NCI-H524 treated with DMSO at 0.1 percent for 48 hours (cell line): ENCODE results near the gene ERBB3.

Source experiments
- DNase-seq: peaks from one replicate; lab custom pipeline; 2025; lab: John Stamatoyannopoulos, UW

ERBB3 gene

GRCh38 chr12:56080556-56081138, 682 bp downstream of the ERBB3 start:
- DNase-seq: no peak

DNA sequence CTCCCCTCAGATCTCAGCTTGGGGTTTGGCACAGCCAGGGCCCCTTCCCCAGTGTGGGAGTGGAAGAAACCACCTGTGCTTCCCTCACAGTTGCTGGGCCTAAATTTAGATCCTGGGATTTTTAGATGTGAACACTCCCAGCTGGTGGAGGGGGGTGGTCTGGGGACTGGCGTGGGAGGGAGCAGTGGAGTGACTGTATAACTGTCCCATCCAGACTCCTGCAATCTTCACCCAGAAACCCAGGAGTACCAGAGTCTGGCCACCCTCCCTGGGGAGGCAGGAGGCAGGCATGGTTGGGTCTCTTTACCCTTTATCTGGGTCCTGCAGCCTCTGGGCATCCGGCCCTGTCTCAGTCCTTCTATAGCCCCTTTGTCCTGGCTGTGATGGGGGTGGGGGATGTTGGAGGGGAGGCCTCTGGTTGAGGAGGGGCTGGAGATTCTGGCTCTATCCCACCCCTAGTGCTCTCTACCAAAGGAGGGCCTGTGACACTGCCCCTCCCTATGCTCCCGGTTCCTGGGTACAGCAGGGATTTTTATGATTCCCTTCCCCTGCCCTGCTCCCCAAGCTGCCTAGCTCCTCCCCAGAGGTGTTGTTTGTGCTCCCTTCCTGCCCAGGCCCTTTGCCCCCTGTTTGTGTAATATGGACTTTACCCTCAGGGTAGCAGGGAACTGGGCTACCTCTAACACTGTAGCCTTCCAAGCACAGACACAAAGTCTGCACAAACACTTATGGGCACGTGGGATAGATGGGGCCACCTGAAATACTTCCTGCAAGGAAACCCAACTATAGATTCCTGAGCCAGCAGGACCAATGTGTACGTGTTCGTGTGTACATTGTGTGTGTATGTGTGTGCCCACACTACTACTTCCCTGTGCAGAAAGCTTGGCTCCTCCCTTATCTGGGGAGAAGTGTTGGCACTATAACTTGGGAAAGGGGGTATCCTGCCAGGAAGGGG, 1.7 kb downstream of the ERBB3 start:
- DNase-seq: no peak

DNA sequence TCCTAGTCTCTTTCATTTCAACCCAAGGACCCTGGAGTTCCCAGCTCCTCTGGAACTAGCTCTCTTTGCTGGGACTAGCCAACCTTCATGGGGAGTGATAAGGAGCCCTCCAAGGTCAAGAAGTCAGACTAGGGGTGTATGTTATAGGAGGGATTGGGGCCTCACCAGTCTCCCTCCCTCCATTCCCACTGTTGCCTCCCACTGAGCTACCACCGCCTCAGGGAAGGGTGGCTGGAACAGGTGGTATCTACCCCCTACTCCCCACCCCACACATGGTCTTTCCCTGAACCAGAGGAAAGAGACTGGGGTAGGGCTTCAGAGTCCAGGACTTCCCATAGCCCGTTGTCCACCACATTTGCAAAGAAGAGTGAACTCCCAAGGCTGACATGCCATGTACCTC, 2.4 kb downstream of the ERBB3 start:
- DNase-seq: no peak

- no peak for DNase-seq
These were observed 3.0 kb downstream of the ERBB3 start for GRCh38 chr12:56082967-56083366.

DNA sequence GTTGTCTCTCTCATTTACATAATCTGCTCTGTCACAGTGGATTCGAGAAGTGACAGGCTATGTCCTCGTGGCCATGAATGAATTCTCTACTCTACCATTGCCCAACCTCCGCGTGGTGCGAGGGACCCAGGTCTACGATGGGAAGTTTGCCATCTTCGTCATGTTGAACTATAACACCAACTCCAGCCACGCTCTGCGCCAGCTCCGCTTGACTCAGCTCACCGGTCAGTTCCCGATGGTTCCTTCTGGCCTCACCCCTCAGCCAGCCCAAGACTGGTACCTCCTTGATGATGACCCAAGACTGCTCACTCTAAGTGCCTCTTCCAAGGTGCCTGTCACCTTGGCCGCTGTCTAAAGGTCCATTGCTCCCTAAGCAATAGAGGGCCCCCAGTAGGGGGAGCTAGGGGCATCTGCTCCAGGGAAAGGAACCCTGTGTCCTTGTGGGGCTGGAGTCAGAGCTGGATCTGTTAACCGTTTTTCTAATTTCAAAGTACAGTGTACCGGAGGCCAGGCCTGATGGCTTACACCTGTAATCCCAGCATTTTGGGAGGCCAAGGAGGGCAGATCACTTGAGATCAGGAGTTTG, 5.1 kb downstream of the ERBB3 start:
- no peak for DNase-seq

- no peak for DNase-seq
These were observed 6.1 kb downstream of the ERBB3 start for GRCh38 chr12:56086096-56086495.

DNA sequence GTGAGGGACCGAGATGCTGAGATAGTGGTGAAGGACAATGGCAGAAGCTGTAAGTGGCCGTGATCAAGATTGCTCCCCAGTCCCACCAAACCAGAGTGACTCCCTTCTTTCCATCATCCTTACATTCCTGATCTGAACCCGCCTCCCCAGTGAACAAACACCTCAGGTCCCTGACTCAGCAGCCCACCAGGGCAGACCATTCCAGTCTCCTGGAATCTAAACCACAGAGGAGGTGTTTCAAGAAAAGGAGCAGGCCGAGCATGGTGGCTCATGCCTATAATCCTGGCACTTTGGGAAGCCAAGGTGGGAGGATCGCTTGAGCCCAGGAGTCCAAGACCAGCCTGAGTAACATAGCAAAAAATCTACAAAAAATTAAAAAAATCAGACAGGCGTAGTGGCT, 6.6 kb downstream of the ERBB3 start:
- no peak for DNase-seq

DNA sequence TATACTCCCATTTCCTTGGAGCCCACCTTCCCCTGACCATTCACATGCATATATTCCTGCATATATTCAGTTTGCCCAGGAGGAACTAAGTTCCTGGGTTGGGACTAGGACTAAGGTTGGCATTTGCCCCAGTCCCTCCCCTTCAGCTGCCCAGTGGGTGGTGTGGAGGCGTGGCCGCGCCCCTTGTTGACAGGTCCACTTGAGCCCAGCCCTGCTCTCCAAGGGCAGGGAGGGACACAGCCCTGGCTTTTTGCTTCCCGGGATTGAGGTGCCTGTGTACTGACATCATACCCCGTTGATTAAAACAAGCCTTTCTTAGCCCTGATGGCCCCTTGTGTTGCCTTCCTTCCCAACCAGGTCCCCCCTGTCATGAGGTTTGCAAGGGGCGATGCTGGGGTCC, 7.3 kb downstream of the ERBB3 start:
- no peak for DNase-seq

- no peak for DNase-seq
These were observed 17.8 kb downstream of the ERBB3 start for GRCh38 chr12:56097738-56098137.

GRCh38 chr12:56098592-56098991, 18.6 kb downstream of the ERBB3 start:
- DNase-seq: no peak

GRCh38 chr12:56099787-56100186, 19.8 kb downstream of the ERBB3 start:
- no peak for DNase-seq

DNA sequence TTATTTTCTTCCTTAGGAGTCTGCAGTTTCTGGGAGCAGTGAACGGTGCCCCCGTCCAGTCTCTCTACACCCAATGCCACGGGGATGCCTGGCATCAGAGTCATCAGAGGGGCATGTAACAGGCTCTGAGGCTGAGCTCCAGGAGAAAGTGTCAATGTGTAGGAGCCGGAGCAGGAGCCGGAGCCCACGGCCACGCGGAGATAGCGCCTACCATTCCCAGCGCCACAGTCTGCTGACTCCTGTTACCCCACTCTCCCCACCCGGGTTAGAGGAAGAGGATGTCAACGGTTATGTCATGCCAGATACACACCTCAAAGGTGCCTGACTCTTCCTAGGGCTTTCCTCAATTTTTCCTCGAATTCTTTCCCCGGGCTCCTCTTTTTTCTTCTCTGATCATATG, 21.1 kb downstream of the ERBB3 start:
- no peak for DNase-seq

- no peak for DNase-seq
These were observed 22.7 kb downstream of the ERBB3 start for GRCh38 chr12:56102683-56103065.

DNA sequence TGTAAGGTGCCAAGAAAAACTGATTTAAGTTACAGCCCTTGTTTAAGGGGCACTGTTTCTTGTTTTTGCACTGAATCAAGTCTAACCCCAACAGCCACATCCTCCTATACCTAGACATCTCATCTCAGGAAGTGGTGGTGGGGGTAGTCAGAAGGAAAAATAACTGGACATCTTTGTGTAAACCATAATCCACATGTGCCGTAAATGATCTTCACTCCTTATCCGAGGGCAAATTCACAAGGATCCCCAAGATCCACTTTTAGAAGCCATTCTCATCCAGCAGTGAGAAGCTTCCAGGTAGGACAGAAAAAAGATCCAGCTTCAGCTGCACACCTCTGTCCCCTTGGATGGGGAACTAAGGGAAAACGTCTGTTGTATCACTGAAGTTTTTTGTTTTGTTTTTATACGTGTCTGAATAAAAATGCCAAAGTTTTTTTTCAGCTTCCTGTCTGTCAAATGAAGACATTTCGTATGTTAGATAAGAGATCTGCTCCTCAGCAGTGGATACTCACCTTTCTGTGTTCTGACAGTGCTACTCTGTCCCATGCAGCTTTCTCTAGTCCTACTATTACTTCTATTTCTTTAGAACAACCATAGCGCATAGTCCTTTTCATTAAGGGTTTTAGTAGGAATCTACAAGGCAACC, 23.2 kb downstream of the ERBB3 start:
- no peak for DNase-seq

DNA sequence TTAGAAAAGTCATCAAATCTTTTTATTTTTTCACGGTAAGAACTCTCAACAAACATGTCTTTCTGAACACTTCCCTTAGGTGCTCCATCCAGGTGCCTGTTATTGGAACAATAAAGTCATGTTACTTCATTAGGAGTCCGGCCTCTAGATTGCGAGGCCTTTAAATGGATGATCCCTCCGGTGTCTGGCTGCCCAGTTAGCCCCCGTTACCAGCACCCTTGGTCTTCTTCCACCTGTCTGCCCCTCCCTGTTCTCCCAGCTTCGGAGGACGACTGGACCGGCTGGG, 23.8 kb downstream of the ERBB3 start:
- DNase-seq: no peak

- DNase-seq: peak; percentile 89
These were observed 24.3 kb downstream of the ERBB3 start, which contains the start of gene PA2G4 for GRCh38 chr12:56104109-56104814. PA2G4 (plus strand) TSS chr12:56104559; CDS start chr12:56104738, 179 bp downstream.

DNA sequence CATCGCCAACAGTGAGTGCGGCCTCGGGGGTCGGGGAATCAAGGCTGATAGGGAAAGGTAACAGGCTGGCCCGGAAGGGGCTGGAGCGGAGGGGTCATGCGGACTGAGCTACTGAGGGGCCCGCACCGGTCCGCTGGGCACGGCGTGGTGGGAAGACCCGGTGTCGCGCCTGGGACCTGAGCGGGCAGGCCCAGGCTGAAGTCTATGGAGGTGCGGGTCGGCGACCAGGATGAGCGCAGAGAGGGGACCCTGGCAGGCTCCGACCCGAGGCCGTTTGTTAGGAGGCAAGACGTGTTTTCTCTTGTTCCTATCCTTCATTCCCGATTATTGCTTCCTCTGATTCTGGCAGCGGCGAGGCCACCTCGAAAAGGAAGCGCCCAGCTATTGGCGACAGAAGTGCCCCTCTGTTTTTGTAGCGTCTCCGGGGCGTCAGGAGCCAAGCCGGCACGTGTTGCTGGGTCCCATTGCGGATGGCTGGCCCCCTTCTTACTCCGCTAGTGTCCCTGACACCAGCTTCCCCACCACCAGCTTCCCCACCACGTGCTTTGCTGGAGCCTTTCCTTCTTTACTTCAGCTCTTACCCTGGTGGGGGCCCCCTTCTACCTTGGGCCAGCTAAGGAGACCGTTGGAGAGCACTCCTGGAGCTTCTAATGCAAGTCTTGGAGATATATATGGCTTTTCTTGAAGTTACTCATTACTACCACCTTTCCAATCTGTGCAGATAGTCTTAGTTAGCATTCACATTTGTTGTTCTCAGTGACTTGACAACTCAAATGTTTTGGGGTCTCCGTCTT, 25.0 kb downstream of the ERBB3 start:
- DNase-seq: no peak

DNA sequence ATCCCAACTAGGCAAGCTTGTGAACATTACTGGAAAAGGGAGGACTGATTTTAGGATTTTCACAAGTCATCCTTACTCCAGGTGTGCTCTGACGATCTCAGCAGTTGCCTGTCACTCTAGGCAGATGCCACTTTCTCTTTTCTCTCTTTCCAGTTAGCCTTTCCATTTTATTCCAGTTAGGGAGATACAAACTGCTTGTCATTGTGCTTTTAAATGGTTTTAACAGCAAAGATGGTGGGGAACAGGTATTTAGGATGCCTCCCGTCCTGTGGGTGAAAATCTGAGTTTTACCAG, 25.6 kb downstream of the ERBB3 start:
- DNase-seq: no peak

DNA sequence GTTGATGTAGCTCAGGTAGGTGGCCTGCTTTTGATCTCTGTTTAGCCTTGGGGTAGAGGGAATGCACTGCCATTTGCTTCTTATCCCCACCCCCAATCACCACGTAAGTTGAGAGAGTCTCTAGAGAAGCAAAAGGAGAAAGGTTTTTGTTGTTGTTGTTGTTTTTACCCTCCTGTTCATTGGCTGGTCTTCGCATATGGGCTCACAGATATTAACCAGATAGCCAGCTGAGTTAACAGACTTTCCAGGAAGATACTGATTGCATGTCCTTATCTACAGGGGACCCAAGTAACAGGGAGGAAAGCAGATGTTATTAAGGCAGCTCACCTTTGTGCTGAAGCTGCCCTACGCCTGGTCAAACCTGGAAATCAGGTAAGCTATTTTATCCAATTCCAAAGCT, 27.3 kb downstream of the ERBB3 start:
- DNase-seq: no peak

GRCh38 chr12:56110571-56110970, 30.6 kb downstream of the ERBB3 start:
- no peak for DNase-seq

DNA sequence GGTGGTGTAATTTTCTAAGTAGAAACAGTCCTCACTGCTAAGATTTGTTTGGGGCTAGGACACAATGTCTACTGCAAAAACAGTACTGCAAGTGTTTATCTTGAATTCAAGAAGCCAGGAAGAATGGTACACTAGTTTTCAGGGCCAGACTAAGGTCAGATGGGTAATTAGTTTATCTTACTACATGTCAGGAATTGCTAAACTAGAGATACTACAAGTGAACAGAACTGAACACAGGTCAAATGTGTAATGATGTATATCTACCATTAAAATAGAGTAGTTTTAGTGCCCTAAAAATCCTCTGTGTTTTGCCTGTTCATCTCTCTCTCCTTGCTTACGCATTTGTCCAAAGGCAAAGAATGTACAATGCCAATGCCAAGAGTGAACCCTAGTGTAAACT, 34.1 kb downstream of the ERBB3 start:
- DNase-seq: no peak

DNA sequence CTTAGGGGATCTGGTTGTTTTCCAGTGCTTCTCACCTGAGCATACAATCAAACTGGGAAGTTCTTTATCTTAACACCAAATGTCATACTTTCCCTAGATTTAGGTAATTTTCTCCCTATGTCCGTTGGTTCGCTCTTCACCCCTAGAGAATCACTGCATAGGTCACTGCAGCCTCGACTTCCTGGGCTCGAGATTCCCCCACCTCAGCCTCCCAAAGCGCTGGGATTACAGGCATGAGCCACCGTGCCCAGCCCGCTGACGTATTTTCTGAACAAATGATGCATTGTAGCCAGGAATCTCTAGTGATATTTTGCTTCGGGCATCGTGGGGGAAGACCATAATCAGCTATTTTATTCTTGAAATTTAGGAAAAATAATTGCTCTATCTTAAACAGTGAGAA, 35.4 kb downstream of the ERBB3 start:
- no peak for DNase-seq
